Adrenal gland (tissue), 12 donors: Measurements from ENCODE around the gene CA5B. TPM values are rescaled to one million over a fixed set of nuclear protein-coding genes. Genes with fewer than 3 reads are reported as not detected.
"Not testable (repeated sequence)": the region's sequence is repeated elsewhere in the genome, so short reads cannot be mapped to it uniquely, and the experiment has no call there.

Experiments
- DNase-seq, 7 donors: peaks; one replicate each; pipeline ENCODE4 v3.0.0-alpha.2; 2019 to 2020
- H3K27ac ChIP-seq, 5 donors: fragments of 200-600 bp; sonication (generic) in 4 of 5; 1 replicate in 3 of 5; 2 replicates in 2 of 5; pipeline versions ENCODE4 v1.5.1 to v1.8.0; 2016 to 2020; ENCODE audit warnings: mild to moderate bottlenecking in 1 of 5
- H3K27me3 ChIP-seq: fragments of 200-600 bp; 2 replicates; pipeline ENCODE4 v1.8.0; 2021
- H3K36me3 ChIP-seq, 2 donors: fragments of 200-600 bp; replicated peaks in 1 of 2; 1 replicate in 1 of 2; 2 replicates in 1 of 2; pipeline versions ENCODE4 v1.5.1 to v1.8.0; 2018 to 2022
- H3K4me1 ChIP-seq, 2 donors: fragments of 200-600 bp; replicated peaks in 1 of 2; 1 replicate in 1 of 2; 2 replicates in 1 of 2; pipeline versions ENCODE4 v1.5.1 to v1.8.0; 2018 to 2021
- H3K4me3 ChIP-seq, 4 donors: fragments of 200-600 bp; sonication (generic) in 3 of 4; one replicate each; pipeline ENCODE4 v1.5.1; 2016 to 2018
- H3K9me3 ChIP-seq, 3 donors: fragments of 200-600 bp; sonication (generic) in 1 of 3; replicated peaks in 1 of 3; 1 replicate in 2 of 3; 2 replicates in 1 of 3; pipeline versions ENCODE4 v1.5.1 to v1.8.0; 2016 to 2021
- CTCF ChIP-seq, 6 experiments: fragments of 450-650 bp in 4 of 6; fragments of 200-600 bp in 2 of 6; sonication (generic) in 1 of 6; IDR thresholded peaks; 1 replicate in 5 of 6; 2 replicates in 1 of 6; pipeline versions ENCODE4 v1.5.1 to v1.8.0; 2016 to 2021; ENCODE audit warnings: antibody characterized with exemption in 6 of 6, mild to moderate bottlenecking in 2 of 6, moderate library complexity in 1 of 6
- POLR2A ChIP-seq, 2 donors: fragments of 450-650 bp; IDR thresholded peaks; one replicate each; pipeline ENCODE4 v1.6.1; 2017; ENCODE audit warnings: antibody characterized with exemption in 2 of 2, mild to moderate bottlenecking in 2 of 2, moderate library complexity in 1 of 2
- WGBS, 4 donors: extraction: QIAGEN DNeasy Blood & Tissue Kit in 2 of 4; methylation state at CpG; one replicate each; pipeline versions ENCODE4 v1.1.5 to v1.1.7; 2013 to 2017; 5-methylcytosine and 5-hydroxymethylcytosine counted together
- intact Hi-C, 2 donors: fragments of 100-400 bp; cut with DNase I; formaldehyde crosslinking; loops; one replicate each; pipeline versions ENCODE4 v1.14.1 to v1.15.0; 2022 to 2023
- polyA plus RNA-seq, 3 donors: library from polyadenylated mRNA; stranded (reverse); fragments of 200-250 nt in 2 of 3; fragments of 350-450 nt in 1 of 3; fragmentation: Illumina TruSeq in 1 of 3; extraction: RNeasy Lipid Tissue Mini Kit (QIAGEN cat#74804) in 1 of 3; gene quantifications; one replicate each; pipeline ENCODE4 v1.2.3, GENCODE V29; 2013 to 2014
- total RNA-seq, 9 donors: library from RNA; depleted of rRNA in 4 of 9; stranded (reverse); fragments of >200 nt in 4 of 9; fragments of 120-200 nt in 1 of 9; fragmentation: NEBNext Ultra II Directional in 1 of 9; extraction: Animal tissue kit (Norgen Biotek cat#: 25700) in 1 of 9; gene quantifications; one replicate each; pipeline versions ENCODE4 v1.1.0 to v1.2.4, GENCODE V29; 2013 to 2023
- donor health status: healthy with polysubstance abuse.
- donor health status: Bipolar disorder and iron deficiency.
- donor health status: DM: yes; HTN: yes; CAD: no.
- donor health status: DM: no; HTN: no; CAD: no.
- donor health status: DM: no; HTN: no; CAD: no.
- donor health status: DM: yes; HTN: yes; CAD: no.

CA5B gene
- total and polyA plus RNA-seq, 12 donors, result 2.5 to 21.6 (median 7.8) TPM

GRCh38 chrX:15719324-15719968 is 18.6 kb upstream of the CA5B start:
- intact Hi-C loops, result no loop called here
- 83 to 93% (median 89%) methylated on average over 4 of the region's 4 CpGs for WGBS, 4 donors

GRCh38 chrX:15721911-15722310 is 16.2 kb upstream of the CA5B start:
- intact Hi-C loops, result no loop called here
- H3K27ac ChIP-seq, result no peak overlapping the region
- DNase-seq, result no peak
- H3K4me3 ChIP-seq, result no peak overlapping the region
- H3K9me3 ChIP-seq, result no peaks in the 10 kb centered on the region
- no peaks in the 10 kb centered on the region for H3K27me3 ChIP-seq
- 0 to 95% (median 51%) methylated on average over 1 of the region's 1 CpG for WGBS, 4 donors
- TF ChIP-seq POLR2A (IDR thresholded peaks at IDR 0.05), result no peak
- TF ChIP-seq CTCF (IDR thresholded peaks at IDR 0.05), result no peak
- H3K36me3 ChIP-seq, result no peaks in the 10 kb centered on the region
- H3K4me1 ChIP-seq, result no peaks in the 10 kb centered on the region

More at GRCh38 chrX:15719324-15719968, 18.6 kb upstream of the CA5B start:
- TF ChIP-seq CTCF (IDR thresholded peaks at IDR 0.05) (no peak), POLR2A (IDR thresholded peaks at IDR 0.05) (no peak)
- DNase-seq, result no peak
- Histone ChIP-seq H3K36me3 (no peaks in the 10 kb centered on the region), H3K27me3 (no peaks in the 10 kb centered on the region), H3K4me3 (no peak overlapping the region), H3K9me3 (no peaks in the 10 kb centered on the region), H3K4me1 (no peaks in the 10 kb centered on the region), H3K27ac (no peak overlapping the region)

- no peak for DNase-seq
- Histone ChIP-seq H3K4me3 (no peak overlapping the region), H3K36me3 (no peaks in the 10 kb centered on the region), H3K9me3 (no peaks in the 10 kb centered on the region), H3K27ac (no peak overlapping the region), H3K27me3 (no peaks in the 10 kb centered on the region), H3K4me1 (no peaks in the 10 kb centered on the region)
- WGBS, 4 donors, result 88 to 95% (median 90%) methylated on average over 3 of the region's 3 CpGs
- intact Hi-C loops, result no loop called here
- TF ChIP-seq CTCF (IDR thresholded peaks at IDR 0.05), result no peak
- TF ChIP-seq POLR2A (IDR thresholded peaks at IDR 0.05), result no peak
Observed at GRCh38 chrX:15723887-15724517, 14.1 kb upstream of the CA5B start.

GRCh38 chrX:15724911-15725310 is 13.2 kb upstream of the CA5B start:
- H3K4me1 ChIP-seq, result no peaks in the 10 kb centered on the region
- H3K27ac ChIP-seq, result no peak overlapping the region
- no peaks in the 10 kb centered on the region for H3K36me3 ChIP-seq
- intact Hi-C loops, result no loop called here
- H3K4me3 ChIP-seq, result no peak overlapping the region
- WGBS, 4 donors, result 94 to 100% (median 96%) methylated on average over 2 of the region's 2 CpGs; no CpG with 5 or more reads in 1 of the 4 donors
- H3K9me3 ChIP-seq, result no peaks in the 10 kb centered on the region
- no peaks in the 10 kb centered on the region for H3K27me3 ChIP-seq
- TF ChIP-seq POLR2A (IDR thresholded peaks at IDR 0.05), result no peak
- TF ChIP-seq CTCF (IDR thresholded peaks at IDR 0.05), result no peak
- no peak for DNase-seq

- H3K4me3 ChIP-seq, intact Hi-C loops, H3K9me3 ChIP-seq, H3K4me1 ChIP-seq, H3K27me3 ChIP-seq, H3K27ac ChIP-seq, DNase-seq, H3K36me3 ChIP-seq: not testable (repeated sequence)
- 92 to 98% (median 96%) methylated on average over 4 of the region's 4 CpGs for WGBS, 4 donors
Observed at GRCh38 chrX:15731368-15731767, 6.7 kb upstream of the CA5B start.
